HG03571 (cell line): ENCODE measurements around the gene FBXO28.
A peak's percentile ranks its signal among the peaks of the same experiment; 100 is the strongest.

Experiments used
- ATAC-seq: cut with Tn5 transposase; IDR thresholded peaks from one replicate; pipeline ENCODE4 v1.9.1; 2021; ENCODE audit not compliant: unreplicated experiment

FBXO28 gene

GRCh38 chr1:224149709-224150108, 35.8 kb downstream of the FBXO28 start:
- ATAC-seq, result no peak

DNA sequence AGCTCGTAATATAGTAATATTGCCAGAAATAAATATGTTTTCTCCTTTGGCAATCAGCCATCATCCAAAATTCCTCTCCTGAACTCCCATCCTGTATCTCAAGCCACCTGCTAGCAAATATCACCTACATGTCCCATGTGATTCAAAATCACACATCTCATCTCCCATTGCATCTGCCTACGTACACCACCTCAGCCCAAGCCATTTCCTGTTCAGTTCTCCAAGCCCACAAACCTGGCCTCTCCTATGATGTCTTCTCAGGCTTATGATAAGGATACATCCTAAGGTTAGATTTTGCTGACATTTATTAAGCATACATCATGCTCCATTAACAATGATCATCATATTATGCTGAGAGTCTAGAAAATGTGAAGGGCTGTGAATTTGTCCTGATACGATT, 37.2 kb downstream of the FBXO28 start:
- no peak for ATAC-seq

GRCh38 chr1:224157316-224157715, 43.4 kb downstream of the FBXO28 start:
- no peak for ATAC-seq

GRCh38 chr1:224159541-224159940, 45.6 kb downstream of the FBXO28 start:
- no peak for ATAC-seq

GRCh38 chr1:224160171-224160682, 46.3 kb downstream of the FBXO28 start:
- no peak for ATAC-seq

DNA sequence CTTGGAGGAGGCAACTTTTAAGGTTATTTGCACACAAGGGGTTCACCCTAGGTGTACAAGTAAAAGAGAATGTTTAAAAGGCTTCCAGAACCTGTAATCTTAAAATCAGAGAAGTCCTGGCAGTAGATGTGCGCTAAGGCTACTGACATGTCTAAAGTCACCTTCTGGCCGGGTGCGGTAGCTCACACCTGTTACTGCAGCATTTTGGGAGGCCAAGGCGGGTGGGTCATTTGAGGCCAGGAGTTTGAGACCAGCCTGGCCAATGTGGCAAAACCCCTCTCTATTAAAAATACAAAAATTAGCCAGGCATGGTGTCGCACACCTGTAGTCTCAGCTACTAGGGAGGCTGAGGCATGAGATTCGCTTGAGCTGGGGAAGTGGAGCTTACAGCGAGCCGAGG, 48.9 kb downstream of the FBXO28 start:
- no peak for ATAC-seq

GRCh38 chr1:224163311-224163710, 49.4 kb downstream of the FBXO28 start:
- ATAC-seq, result no peak

- peak; percentile 87 for ATAC-seq
Observed at GRCh38 chr1:224168859-224169380, 55.0 kb downstream of the FBXO28 start.

DNA sequence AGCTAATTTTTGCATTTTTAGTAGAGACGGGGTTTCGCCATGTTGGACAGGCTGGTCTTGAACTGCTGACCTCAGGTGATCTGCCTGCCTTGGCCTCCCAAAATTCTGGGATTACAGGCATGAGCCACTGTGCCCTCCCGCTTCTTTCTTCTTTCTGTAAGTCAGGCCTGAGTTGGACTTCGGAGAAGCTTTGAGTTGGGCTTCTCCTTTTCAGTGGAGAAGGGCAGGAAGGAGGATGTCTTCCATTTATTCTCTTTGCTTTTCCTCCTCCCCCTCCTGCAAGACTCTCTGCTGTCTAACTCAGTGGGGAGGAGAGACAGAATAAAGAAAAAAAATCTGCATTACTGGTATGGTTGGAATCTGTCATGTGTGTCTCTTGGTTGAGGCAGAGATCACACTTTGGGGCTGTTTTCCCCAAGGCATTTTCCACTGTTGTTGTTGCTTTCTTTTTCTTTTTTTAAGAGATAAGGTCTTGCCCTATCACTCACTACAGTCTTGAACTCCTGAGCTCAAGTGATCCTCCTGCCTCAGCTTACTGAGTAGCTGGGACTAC, 55.9 kb downstream of the FBXO28 start:
- ATAC-seq, result no peak

- no peak for ATAC-seq
Observed at GRCh38 chr1:224170343-224170742, 56.4 kb downstream of the FBXO28 start.

- no peak for ATAC-seq
Observed at GRCh38 chr1:224170748-224171478, 57.0 kb downstream of the FBXO28 start.

DNA sequence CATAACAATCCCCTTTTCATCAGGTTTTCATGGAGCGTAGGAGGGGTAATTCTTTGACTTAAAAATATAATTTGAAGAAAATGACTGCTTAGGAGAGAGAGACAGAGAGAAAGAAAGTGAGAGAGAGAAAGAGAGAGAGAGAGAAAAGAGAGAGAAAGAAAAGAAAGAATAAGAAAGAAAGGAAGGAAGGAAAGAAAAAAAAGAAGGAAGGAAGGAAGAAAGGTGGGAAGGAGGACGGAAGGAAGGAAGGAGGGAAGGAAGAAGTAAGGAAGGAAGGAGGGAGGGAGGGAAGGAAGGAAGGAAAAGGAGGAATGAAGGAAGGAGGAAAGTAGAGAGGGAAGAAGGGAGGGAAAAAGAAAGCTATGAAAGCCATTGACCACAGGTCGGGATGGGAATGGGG, 58.3 kb downstream of the FBXO28 start:
- no peak for ATAC-seq

DNA sequence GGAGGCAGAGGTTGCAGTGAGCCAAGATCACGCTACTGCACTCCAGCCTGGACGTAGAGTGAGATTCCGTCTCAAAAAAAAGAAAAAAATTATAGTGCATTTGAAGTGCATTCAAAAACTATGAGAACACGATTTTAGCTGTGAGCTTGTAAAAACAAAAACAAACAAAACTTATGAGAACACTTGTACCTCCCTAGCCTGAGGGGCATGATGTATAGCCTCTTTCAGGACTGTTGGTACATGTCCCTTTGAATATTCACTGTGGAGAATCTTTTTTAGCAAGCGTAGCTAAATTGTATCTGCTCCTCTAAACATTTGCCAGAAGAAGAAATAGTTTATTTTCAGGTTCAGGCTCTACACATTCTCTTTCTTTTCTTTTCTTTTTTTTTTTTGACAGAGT, 59.6 kb downstream of the FBXO28 start:
- no peak for ATAC-seq

DNA sequence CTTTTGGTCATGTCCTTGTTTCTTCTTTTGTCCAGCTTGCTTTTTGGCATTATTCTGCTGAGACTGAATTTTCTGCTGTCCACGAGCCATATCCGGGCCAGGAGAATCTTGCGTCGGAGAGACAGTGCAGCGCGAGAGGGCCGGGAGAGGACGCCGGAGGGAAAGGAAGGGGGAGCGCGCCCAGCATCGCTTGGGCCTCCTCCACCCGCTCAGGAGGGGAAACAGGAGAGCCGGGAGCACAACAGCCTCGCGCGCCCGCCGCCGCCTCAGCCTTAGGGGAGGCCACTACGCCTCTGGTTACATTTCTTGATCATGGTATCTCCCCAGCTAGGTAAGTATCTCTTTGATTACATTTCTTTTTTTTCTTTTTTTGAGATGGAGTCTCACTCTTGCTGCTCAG, 61.7 kb downstream of the FBXO28 start:
- no peak for ATAC-seq

DNA sequence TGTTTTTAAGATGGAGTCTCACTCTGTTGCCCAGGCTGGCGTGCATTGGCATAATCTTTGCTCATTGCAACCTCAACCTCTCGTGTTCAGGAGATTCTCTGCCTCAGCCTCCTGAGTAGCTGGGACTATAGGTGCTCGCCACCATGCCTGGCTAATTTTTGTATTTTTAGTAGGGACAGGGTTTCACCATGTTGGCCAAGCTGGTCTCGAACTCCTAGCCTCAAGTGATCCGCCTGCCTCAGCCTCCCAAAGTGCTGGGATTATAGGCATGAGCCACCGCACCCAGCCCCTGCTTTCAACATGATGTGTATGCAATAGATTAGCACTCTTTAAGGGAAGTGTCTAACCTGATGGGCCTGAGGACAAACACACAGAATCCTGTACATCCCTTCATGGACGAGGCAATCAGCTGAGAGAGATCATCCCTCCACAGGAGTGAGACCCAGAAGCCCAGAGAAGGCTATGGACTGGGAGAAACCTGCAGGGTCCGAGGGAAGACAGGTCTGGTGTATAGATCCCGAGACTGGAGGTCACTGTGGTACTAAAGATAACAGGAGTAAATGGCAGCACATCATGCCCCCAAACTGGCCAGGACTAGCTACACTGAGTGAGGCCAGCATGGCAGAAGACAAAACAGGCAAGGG, 63.6 kb downstream of the FBXO28 start:
- no peak for ATAC-seq

DNA sequence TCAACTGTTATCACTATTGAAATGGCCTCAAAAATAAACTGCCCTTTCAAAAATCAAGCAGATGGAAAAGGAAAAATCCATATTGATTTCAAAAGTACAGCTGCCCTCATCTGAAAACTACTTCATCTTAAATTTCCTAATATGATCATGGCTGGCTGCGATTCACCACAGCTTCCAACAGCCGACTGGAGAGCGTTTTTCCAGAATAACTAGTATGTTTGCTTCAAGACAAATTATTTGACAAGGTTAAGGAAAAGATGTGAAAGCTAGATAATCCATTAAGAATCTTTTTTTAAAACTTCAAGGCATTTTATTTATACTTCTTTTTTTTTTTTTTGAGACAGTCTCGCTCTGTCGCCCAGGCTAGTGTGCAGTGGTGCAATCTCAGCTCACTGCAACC, 65.0 kb downstream of the FBXO28 start:
- ATAC-seq, result no peak

GRCh38 chr1:224180783-224181452, 67.0 kb downstream of the FBXO28 start:
- no peak for ATAC-seq

DNA sequence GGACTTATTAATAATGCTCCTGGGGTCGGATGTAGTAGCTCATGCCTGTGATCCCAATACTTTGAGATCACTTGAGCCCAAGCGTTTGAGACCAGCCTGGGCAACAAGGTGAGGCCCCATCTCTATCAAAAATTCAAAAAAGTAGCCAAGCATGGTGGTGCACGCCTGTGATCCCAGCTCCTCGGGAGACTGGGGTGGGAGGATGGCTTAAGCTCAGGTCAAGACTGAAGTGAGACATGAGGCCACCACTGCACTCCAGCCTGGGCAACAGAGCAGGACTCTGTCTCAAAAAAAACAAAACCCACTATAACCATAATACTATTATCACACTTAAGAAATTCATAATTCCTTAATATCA, 67.5 kb downstream of the FBXO28 start:
- ATAC-seq, result no peak

DNA sequence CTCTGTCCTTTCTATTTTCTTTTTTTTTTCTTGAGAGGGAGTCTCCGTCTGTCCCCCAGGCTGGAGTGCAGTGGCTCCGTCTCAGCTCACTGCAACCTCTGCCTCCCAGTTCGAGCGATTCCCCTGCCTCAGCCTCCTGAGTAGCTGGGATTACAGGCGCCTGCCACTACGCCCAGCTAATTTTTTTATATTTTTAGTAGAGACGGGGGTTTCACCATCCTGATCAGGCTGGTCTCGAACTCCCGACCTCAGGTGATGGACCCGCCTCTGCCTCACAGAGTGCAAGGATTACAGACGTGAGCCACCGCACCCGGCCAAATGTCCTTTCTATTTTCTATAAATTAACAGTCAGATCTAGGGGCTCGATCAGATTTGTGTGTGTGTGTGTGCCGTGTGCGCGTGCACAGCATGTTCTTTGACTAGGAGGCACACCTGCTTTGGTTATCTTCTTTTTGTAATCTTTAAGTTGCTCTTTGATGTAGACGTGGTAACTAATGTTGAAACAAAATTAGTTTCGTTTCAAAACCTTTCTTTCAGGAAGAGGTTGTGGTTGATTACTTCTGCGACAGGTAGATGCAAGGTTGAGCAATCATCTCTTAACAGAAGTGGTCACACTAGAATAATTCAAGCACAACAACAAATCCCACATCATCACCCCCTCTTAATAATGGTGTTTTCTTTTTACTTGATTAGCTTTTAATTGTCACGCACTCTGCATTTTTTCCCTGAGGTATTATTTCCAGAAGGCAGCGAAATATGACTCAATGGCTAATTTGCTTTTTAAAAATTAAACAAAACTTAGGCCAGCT, 68.3 kb downstream of the FBXO28 start:
- peak; percentile 42 for ATAC-seq

DNA sequence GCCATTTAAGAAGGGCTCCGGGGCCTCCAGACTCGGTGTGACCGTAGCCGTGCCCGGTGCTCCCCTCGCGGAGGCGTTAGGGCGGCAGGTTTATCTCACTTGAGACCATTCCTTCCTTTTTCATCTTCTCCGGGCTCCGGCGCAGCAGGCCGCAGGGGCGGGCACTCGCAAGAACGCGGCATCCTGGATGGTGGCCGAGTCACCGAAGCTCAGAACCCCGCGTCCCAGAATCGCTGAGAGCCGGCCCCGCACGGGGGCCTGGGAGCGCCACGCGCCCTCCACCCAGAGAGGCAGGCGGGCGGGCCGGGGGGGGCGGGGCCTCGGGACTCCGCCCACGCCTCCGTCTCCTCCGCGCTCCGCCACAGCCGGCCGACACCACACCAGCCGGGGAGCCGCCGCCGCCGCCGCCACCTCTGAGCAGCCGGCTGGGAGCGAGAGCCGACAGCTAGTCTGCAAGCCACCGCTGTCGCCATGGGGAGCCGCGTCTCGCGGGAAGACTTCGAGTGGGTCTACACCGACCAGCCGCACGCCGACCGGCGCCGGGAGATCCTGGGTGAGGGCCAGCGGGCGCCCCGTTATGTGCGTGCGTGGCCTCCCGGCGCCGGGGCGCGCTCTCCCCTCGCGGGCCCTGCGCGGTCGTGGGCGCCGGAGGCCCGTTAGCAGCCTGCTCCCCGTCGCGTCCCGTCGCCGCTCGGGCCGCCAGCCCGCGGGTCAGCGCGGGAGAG, 69.1 kb downstream of the FBXO28 start, which contains the start of gene DEGS1:
DEGS1 (plus strand) TSS at position 375 of the 725 bp plus-strand sequence; CDS start at position 472, 97 bp downstream.
- ATAC-seq, result peak; percentile 59
